Posterior vena cava (tissue), 2 donors: ENCODE results near the gene LAMP1. TPM values are rescaled to one million over a fixed set of nuclear protein-coding genes. Genes with fewer than 3 reads are reported as not detected.
"Not testable (repeated sequence)": the region's sequence is repeated elsewhere in the genome, so short reads cannot be mapped to it uniquely, and the experiment has no call there.

Source experiments
- DNase-seq: peaks from one replicate; pipeline ENCODE4 v3.0.0-alpha.2; 2020; ENCODE audit warnings: low spot score
- intact Hi-C, 2 donors: fragments of 100-400 bp; cut with DNase I; formaldehyde crosslinking; loops; one replicate each; pipeline versions ENCODE4 v1.14.1 to v1.14.2; 2022 to 2023
- microRNA-seq, 2 donors: library from miRNA; unstranded; fragments of <30 nt; microRNA quantifications; one replicate each; pipeline ENCODE4 v1.2.0, GENCODE V29; 2020 to 2021; ENCODE audit warnings: borderline microRNAs expressed in 2 of 2
- total RNA-seq, 2 donors: library from RNA; stranded (reverse); fragmentation: NEBNext Ultra II Directional; extraction: Animal tissue kit (Norgen Biotek cat#: 25700); gene quantifications; one replicate each; pipeline ENCODE4 v1.2.1, GENCODE V29; 2021
- donor health status: DM: yes; HTN: yes; CAD: no.
- donor health status: DM: yes; HTN: yes; CAD: no.

Gene LAMP1
- total RNA-seq, 2 donors from 2014 or later, result 146 to 197 TPM

- intact Hi-C loops, result no loop called here
Measured at GRCh38 chr13:113367020-113367560, 70.1 kb downstream of the LAMP1 start.

DNA sequence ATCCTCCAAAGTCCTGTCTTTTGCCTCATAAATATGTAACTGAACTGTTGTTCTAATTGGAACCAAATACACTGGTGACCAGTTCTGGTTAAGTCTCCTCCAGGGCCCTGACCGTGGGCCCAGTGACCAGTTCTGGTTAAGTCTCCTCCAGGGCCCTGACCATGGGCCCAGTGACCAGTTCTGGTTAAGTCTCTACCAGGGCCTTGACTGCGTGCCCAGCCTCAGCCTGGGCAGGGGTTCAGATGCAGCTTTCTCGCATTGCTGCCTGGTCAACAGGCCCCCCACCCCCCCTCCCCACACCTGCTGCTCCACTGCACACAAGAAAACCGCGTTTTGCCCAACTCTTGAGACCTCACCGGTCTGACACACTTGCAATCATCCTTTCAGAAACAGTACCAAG is 70.7 kb downstream of the LAMP1 start:
- intact Hi-C loops, result no loop called here
- DNase-seq, result no peak

More at GRCh38 chr13:113367020-113367560, 70.1 kb downstream of the LAMP1 start:
- no peak for DNase-seq

DNA sequence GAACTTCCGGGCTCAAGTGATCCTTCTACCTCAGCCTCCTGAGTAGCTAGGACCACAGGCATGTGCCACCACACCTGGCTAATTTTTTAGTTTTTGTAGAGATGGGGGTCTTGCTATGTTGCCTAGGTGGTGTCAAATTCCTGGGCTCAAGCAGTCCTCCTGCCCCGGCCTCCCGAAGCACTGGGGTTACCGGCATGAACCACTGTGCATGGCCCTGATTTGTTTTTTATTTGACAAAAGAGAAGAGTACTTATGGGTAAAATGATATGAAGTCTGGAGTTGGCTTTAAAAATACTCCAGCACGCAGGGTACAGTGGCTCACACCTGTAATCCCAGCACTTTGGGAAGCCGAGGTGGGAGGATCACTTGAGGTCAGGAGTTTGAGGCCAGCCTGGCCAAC is 71.3 kb downstream of the LAMP1 start:
- DNase-seq, intact Hi-C loops: not testable (repeated sequence)

DNA sequence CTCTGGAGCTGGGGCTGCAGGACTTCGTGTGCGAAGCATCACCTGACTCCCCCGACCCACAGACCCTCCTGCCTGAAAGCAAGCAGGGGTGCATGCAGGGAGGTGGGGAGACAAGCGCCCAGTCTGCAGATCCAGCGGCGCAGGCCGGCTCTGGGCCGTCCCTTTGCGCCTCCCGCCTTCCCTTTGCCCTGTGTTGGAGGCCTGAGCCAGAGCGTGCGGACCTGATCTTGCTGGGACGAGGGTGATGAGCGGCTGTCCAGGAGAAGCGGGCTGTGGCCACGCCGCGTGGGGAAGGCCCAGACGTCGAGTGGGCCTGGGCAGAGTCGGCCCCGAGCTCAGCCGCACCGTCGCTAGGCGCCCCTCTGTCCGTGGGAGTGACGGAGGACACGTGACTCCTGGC is 72.2 kb downstream of the LAMP1 start:
- intact Hi-C loops, result no loop called here
- DNase-seq, result no peak

GRCh38 chr13:113369881-113370280 is 72.8 kb downstream of the LAMP1 start:
- intact Hi-C loops, result no loop called here
- no peak for DNase-seq

DNA sequence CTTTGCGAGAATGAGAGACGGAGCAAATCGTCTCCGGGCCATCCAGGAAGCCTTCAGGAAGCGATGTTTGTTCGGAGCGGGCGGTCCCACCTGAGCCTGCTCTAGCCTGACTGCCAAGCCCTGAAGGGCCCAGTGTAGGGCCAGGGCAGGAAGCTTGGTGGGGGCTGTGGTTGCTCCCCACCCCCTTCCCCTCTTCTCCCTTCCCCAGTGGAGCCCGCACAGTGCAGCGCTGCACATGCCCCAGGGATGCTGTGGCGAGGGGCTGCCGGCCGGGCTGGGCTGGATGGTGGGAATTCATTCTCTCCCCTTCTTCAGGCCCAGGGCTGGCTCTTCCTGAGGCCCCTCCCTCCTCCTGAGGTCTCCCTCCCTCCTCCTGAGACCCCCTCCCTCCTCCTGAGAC is 74.0 kb downstream of the LAMP1 start:
- no peak for DNase-seq
- intact Hi-C loops, result no loop called here

- intact Hi-C loops, DNase-seq: not testable (repeated sequence)
Measured at GRCh38 chr13:113371701-113372100, 74.7 kb downstream of the LAMP1 start.

Small RNA genes within 50 kb of the gene (microRNA-seq; reads per million reads assigned to microRNA genes)
- 0 reads per million in 2 donors for gene MIR8075

Other genes with a start within 250 kb of the LAMP1 start
- under 1 TPM in 1 of 2 donors, not detected in 1; 0.10 TPM for gene F7, start 191.4 kb upstream of the LAMP1 start, total RNA-seq
- gene F10, start 174.4 kb upstream of the LAMP1 start, total RNA-seq, result 10 to 100 TPM; 19.8 to 48.4 TPM
- gene PROZ, start 138.6 kb upstream of the LAMP1 start, total RNA-seq, result not detected
- gene PCID2, start 88.6 kb upstream of the LAMP1 start, total RNA-seq, result 10 to 100 TPM; 31.4 to 32.2 TPM
- 10 to 100 TPM; 57.5 to 58.5 TPM for gene CUL4A, start 87.6 kb upstream of the LAMP1 start, total RNA-seq
- gene GRTP1, start 66.9 kb downstream of the LAMP1 start, total RNA-seq, result 1 to 10 TPM; 3.8 to 4.9 TPM
- 1 to 10 TPM; 1.2 to 1.6 TPM for gene ADPRHL1, start 156.2 kb downstream of the LAMP1 start, total RNA-seq
- gene DCUN1D2, start 193.5 kb downstream of the LAMP1 start, total RNA-seq, result 10 to 100 TPM; 12.7 to 16.9 TPM